ENCODE data around the gene NOP9.

The NOP9 gene

DNA sequence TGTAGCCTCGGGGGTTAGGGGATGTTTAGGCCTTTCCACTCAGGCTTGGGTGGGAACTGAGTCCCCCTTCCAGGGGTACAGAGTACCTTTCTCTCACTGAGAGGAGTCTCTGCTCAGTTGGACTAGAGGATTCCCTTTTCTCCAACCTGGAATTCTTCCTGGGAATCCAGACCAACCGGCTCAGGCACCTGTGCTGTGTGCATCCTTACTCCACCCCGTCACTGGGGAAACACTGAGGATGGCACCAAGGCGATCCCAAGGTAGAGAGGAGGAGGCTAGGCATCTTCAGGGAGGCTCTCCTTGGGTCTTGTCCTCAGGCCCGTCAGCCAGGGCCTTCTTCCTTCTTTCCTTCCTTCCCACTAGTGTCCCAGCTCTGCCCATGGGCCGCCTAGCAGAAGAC lies 35.8 kb upstream of the NOP9 start:
- Histone ChIP-seq H3K4me3 (ENCODE audit: low read length in 2 of 2) (no peak overlapping the region), H3K27me3 (ENCODE audit: control insufficient read depth in 2 of 2, insufficient read depth in 2 of 2, low read length in 2 of 2) (no peaks in the 10 kb centered on the region), H3K4me1 (ENCODE audit: control insufficient read depth in 2 of 2, insufficient read depth in 2 of 2, low read length in 2 of 2) (no peaks in the 10 kb centered on the region), H3K36me3 (ENCODE audit: control insufficient read depth in 2 of 2, insufficient read depth in 2 of 2, low read length in 2 of 2) (peaks cover 28% of the 10 kb centered on the region in 2 donors), H3K9me3 (ENCODE audit: control insufficient read depth in 2 of 2, low read length in 2 of 2) (no peaks in the 10 kb centered on the region), H3K9ac (ENCODE audit: low read depth in 1 of 2, low read length in 2 of 2) (no peak overlapping the region), H3K27ac (ENCODE audit: low read depth in 2 of 2, low read length in 2 of 2) (no peak overlapping the region)

DNA sequence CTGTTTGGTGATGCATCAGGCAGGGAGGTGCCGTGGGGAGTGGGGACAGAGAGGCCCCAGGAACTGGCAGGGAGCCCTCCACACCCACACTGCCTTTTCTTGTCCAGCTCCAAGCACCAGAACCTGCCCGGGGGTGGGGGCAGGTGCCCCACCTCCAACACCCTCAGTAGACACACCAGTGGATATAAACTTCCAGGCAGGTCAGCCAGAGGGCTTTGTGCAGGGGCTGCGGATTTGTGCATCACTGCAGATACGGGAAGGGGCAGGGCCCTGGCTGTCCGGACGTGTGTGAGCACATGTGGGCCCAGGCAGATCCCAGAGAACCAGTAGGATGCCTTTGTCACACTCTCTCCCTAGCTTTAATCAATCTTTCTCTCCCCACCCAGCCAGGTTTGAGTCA lies 35.4 kb upstream of the NOP9 start:
- Histone ChIP-seq H3K9me3 (ENCODE audit: control insufficient read depth in 2 of 2, low read length in 2 of 2) (no peaks in the 10 kb centered on the region), H3K9ac (ENCODE audit: low read depth in 1 of 2, low read length in 2 of 2) (no peak overlapping the region), H3K27ac (ENCODE audit: low read depth in 2 of 2, low read length in 2 of 2) (no peak overlapping the region), H3K4me3 (ENCODE audit: low read length in 2 of 2) (no peak overlapping the region), H3K27me3 (ENCODE audit: control insufficient read depth in 2 of 2, insufficient read depth in 2 of 2, low read length in 2 of 2) (no peaks in the 10 kb centered on the region), H3K36me3 (ENCODE audit: control insufficient read depth in 2 of 2, insufficient read depth in 2 of 2, low read length in 2 of 2) (peaks cover 32 to 33% of the 10 kb centered on the region in 2 donors), H3K4me1 (ENCODE audit: control insufficient read depth in 2 of 2, insufficient read depth in 2 of 2, low read length in 2 of 2) (no peaks in the 10 kb centered on the region)

DNA sequence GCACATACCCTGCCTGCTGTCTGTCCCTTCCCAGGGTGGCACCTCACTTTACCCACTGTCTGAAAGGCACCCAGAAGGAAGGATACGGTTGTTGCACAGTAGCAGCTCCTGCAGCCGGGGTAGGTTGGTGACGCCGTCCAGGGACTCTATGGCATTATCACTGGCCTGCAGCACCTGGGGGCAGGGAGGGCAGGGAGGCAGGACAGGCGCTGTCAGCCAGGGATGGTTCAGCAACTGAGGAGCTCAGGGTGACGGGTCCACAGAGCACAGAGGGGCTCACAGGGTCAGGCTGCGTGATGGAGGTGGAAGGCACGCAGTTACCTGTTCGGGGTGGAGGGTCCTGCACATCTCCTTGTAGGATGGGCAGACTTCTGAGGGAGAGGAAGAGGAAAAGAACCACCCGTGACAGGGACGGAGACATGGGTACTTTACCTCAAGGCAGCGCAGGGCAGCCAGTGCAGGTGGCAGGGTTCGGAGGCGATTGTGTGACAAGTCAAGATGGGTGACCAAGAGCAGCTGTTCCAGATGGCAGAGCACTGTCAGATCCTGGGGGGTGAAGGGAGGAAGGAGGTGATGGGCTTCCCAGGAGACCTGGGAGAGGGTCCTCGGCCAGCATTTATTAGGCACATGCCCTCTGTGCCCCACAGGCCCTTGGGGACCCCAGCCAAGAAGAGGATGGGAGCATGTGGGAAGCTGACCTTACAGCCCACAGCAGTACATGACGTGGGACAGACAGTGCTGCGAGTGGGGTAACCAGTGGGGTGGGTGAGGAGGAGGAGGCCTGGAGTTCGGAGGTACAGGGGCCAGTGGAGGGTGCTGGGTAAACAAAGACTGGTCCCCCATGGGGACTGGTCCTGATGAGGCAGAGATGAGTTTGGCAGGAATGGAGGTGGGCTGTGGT lies 33.1 kb upstream of the NOP9 start:
- Histone ChIP-seq H3K36me3 (ENCODE audit: control insufficient read depth in 2 of 2, insufficient read depth in 2 of 2, low read length in 2 of 2) (peaks cover 34% of the 10 kb centered on the region in 2 donors), H3K9me3 (ENCODE audit: control insufficient read depth in 2 of 2, low read length in 2 of 2) (no peaks in the 10 kb centered on the region), H3K9ac (ENCODE audit: low read depth in 1 of 2, low read length in 2 of 2) (no peak overlapping the region), H3K27ac (ENCODE audit: low read depth in 2 of 2, low read length in 2 of 2) (no peak overlapping the region), H3K4me3 (ENCODE audit: low read length in 2 of 2) (no peak overlapping the region), H3K27me3 (ENCODE audit: control insufficient read depth in 2 of 2, insufficient read depth in 2 of 2, low read length in 2 of 2) (no peaks in the 10 kb centered on the region), H3K4me1 (ENCODE audit: control insufficient read depth in 2 of 2, insufficient read depth in 2 of 2, low read length in 2 of 2) (peaks cover 3 to 5% of the 10 kb centered on the region in 2 donors)

DNA sequence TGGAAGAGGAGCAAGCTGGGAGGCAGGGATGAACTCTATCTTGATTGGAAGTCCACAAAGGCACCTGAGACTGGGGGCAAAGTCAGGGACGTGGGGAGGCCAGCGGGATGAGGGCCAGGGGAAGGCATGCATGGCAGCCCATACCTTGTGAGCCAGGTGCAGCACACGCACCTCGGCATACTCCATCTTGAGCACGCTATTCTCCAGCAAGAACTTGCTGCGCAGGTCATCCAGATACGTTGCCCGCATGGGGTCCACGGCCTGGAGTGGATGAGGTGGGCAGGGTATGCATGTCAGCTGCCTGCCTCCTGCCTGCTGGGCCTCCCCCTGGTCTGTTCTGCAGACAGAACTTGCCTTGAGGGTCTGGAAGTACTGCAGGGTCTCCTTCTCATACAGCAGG lies 32.1 kb upstream of the NOP9 start:
- Histone ChIP-seq H3K4me3 (ENCODE audit: low read length in 2 of 2) (no peak overlapping the region), H3K9ac (ENCODE audit: low read depth in 1 of 2, low read length in 2 of 2) (no peak overlapping the region), H3K27me3 (ENCODE audit: control insufficient read depth in 2 of 2, insufficient read depth in 2 of 2, low read length in 2 of 2) (no peaks in the 10 kb centered on the region), H3K36me3 (ENCODE audit: control insufficient read depth in 2 of 2, insufficient read depth in 2 of 2, low read length in 2 of 2) (peaks cover 34% of the 10 kb centered on the region in 2 donors), H3K27ac (ENCODE audit: low read depth in 2 of 2, low read length in 2 of 2) (no peak overlapping the region), H3K4me1 (ENCODE audit: control insufficient read depth in 2 of 2, insufficient read depth in 2 of 2, low read length in 2 of 2) (peaks cover 5 to 10% of the 10 kb centered on the region in 2 donors), H3K9me3 (ENCODE audit: control insufficient read depth in 2 of 2, low read length in 2 of 2) (no peaks in the 10 kb centered on the region)

DNA sequence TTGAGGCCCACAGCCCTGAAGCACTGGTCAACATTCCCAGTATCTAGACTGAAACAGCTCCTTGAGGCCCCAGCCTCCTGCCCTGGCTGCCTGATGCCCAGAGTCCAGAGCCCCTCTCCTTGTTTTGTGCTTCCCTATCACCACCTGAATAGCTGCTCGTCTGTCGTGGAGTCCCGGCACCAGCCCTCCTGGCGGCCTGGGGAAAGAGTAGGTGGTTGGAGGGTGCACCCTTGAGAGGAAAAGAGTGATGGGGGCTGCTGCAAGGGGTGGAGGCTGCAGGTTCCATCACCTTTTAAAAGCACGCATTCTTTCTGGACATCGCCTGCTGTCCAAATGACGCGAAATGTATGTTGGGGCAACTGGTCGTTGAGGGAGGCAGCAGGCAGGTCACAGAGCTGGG lies 31.4 kb upstream of the NOP9 start:
- H3K4me1 ChIP-seq (ENCODE audit: control insufficient read depth in 2 of 2, insufficient read depth in 2 of 2, low read length in 2 of 2): peaks cover 5 to 10% of the 10 kb centered on the region in 2 donors
- H3K27ac ChIP-seq (ENCODE audit: low read depth in 2 of 2, low read length in 2 of 2): no peak overlapping the region
- H3K36me3 ChIP-seq (ENCODE audit: control insufficient read depth in 2 of 2, insufficient read depth in 2 of 2, low read length in 2 of 2): peaks cover 34% of the 10 kb centered on the region in 2 donors
- no peaks in the 10 kb centered on the region for H3K27me3 ChIP-seq (ENCODE audit: control insufficient read depth in 2 of 2, insufficient read depth in 2 of 2, low read length in 2 of 2)
- H3K4me3 ChIP-seq (ENCODE audit: low read length in 2 of 2): no peak overlapping the region
- no peak overlapping the region for H3K9ac ChIP-seq (ENCODE audit: low read depth in 1 of 2, low read length in 2 of 2)
- H3K9me3 ChIP-seq (ENCODE audit: control insufficient read depth in 2 of 2, low read length in 2 of 2): no peaks in the 10 kb centered on the region

DNA sequence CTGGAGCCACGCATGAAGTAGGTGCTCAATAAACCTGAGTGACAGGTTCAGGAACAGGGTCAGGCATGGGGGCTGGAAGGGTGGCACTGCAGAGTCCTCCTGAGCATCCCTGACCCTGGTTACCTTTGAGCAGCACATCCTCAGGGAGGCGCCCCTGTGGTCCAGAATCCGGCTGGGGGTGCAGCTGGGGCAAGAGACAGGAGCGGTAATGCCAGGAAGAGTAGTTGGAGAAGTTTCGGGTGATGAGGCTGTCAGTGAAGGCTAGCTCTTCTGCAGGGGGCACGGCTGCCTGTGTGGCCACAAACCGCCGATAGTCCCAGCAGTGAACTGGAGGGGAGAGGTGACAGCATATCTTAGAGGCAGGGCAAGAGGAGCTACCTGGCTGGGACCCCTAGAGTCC lies 30.3 kb upstream of the NOP9 start:
- H3K9ac ChIP-seq (ENCODE audit: low read depth in 1 of 2, low read length in 2 of 2): no peak overlapping the region
- no peaks in the 10 kb centered on the region for H3K9me3 ChIP-seq (ENCODE audit: control insufficient read depth in 2 of 2, low read length in 2 of 2)
- peaks cover 34% of the 10 kb centered on the region in 2 donors for H3K36me3 ChIP-seq (ENCODE audit: control insufficient read depth in 2 of 2, insufficient read depth in 2 of 2, low read length in 2 of 2)
- no peak overlapping the region for H3K4me3 ChIP-seq (ENCODE audit: low read length in 2 of 2)
- peaks cover 5 to 10% of the 10 kb centered on the region in 2 donors for H3K4me1 ChIP-seq (ENCODE audit: control insufficient read depth in 2 of 2, insufficient read depth in 2 of 2, low read length in 2 of 2)
- H3K27me3 ChIP-seq (ENCODE audit: control insufficient read depth in 2 of 2, insufficient read depth in 2 of 2, low read length in 2 of 2): no peaks in the 10 kb centered on the region
- no peak overlapping the region for H3K27ac ChIP-seq (ENCODE audit: low read depth in 2 of 2, low read length in 2 of 2)

DNA sequence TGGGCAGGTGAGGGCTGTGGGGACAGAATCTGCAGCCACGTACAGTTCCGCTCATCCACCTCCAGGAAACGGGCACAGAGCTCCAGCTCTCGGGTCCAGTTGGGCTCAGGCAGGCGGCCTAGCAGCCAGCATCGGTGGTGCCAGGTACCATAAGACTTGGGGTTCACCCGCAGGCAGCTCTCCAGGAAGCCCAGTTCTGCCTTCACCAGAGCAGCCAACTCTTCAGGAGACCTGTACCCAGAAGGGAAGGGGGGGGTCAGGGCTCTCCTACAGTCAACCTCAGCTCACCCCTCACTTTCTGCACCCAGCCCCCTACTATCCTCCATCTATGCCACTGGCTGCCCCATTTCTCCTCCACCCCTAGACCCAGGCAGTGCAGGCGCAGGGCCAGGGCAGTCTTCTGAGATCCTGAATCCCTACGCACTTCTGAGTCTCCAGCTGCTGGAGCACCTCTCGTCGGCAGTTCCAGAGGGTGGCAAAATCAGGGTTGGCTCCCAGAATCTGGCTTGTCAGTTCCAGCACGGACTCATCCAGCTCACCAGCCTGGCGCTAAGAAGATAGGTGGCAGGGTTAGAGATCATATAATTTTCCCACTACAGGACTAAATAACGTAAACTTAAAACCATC lies 29.6 kb upstream of the NOP9 start:
- peaks cover 5 to 10% of the 10 kb centered on the region in 2 donors for H3K4me1 ChIP-seq (ENCODE audit: control insufficient read depth in 2 of 2, insufficient read depth in 2 of 2, low read length in 2 of 2)
- H3K27ac ChIP-seq (ENCODE audit: low read depth in 2 of 2, low read length in 2 of 2): no peak overlapping the region
- H3K27me3 ChIP-seq (ENCODE audit: control insufficient read depth in 2 of 2, insufficient read depth in 2 of 2, low read length in 2 of 2): no peaks in the 10 kb centered on the region
- peaks cover 29 to 34% of the 10 kb centered on the region in 2 donors for H3K36me3 ChIP-seq (ENCODE audit: control insufficient read depth in 2 of 2, insufficient read depth in 2 of 2, low read length in 2 of 2)
- no peak overlapping the region for H3K9ac ChIP-seq (ENCODE audit: low read depth in 1 of 2, low read length in 2 of 2)
- no peaks in the 10 kb centered on the region for H3K9me3 ChIP-seq (ENCODE audit: control insufficient read depth in 2 of 2, low read length in 2 of 2)
- no peak overlapping the region for H3K4me3 ChIP-seq (ENCODE audit: low read length in 2 of 2)

DNA sequence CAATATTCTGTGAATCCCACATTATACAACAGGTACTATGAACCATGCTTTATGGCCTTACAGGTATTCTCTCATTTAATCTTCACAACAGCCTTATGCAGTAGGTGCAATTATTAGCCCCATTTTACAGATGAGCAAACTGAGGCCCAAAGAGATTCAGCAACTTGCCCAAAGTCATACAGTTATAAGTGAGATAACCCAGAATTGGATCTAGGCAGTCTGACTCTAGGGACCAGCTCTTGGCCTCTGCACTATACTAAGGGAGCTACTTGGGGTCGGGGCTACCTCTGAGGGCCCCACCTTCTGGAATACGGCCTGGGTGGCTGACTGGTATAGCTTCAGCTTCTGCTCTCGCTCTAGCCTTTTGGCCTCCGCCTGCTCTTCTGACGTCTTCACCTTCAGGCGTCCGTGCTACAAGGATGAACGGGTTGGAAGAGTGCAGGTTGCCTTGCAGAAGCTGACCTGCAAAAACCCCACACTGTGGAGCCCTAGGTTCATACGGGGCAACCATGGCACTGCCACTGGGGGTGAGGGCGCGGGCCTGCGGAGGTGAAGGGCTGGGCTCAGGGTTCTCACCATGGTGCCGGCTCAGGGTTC lies 29.0 kb upstream of the NOP9 start:
- H3K36me3 ChIP-seq (ENCODE audit: control insufficient read depth in 2 of 2, insufficient read depth in 2 of 2, low read length in 2 of 2): peaks cover 28 to 32% of the 10 kb centered on the region in 2 donors
- peak overlapping the region; percentile 95 to 97 for H3K9ac ChIP-seq (ENCODE audit: low read depth in 1 of 2, low read length in 2 of 2)
- no peaks in the 10 kb centered on the region for H3K9me3 ChIP-seq (ENCODE audit: control insufficient read depth in 2 of 2, low read length in 2 of 2)
- H3K27ac ChIP-seq (ENCODE audit: low read depth in 2 of 2, low read length in 2 of 2): peak overlapping the region; percentile 97 to 98
- H3K27me3 ChIP-seq (ENCODE audit: control insufficient read depth in 2 of 2, insufficient read depth in 2 of 2, low read length in 2 of 2): no peaks in the 10 kb centered on the region
- peaks cover 5 to 10% of the 10 kb centered on the region in 2 donors for H3K4me1 ChIP-seq (ENCODE audit: control insufficient read depth in 2 of 2, insufficient read depth in 2 of 2, low read length in 2 of 2)
- peak overlapping the region; percentile 95 to 98 for H3K4me3 ChIP-seq (ENCODE audit: low read length in 2 of 2)

DNA sequence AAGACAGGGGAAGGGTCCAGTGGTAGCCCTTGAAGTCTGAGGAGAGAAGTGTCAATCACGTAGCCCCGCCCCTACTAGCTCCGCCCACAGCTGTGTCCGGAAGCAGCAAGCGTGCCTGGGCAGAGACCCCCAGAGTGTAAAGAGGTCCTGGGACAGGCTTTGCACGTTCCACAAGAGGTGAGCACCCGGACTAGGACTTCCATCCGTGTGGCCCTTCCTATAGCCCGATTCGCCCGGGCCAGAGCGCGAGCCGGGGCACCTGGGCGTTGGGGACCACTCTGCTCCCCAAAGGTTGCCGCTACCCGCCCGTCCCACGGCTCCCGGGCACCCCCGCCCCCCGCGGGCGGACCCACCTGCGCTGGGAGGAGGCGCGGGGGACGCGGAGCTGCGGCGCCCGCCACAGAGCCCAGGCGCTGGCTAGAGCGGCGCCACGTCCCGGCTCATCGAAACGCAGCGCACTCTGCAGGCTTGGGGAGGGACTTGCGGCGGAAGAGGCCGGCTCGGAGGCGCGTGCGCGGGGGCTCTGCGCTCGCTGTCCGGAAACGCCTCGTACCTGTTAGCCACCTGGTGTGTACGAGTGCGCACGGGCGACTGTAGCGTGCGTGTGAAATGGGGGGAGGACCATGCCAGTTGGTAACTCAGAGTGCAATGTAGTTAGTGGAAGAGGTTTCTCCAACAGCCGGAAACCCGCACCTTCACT lies 28.4 kb upstream of the NOP9 start, which contains the start of gene RABGGTA:
Gene RABGGTA (minus strand): TSS at position 464 of the 700 bp plus-strand sequence. CDS start 482 bp downstream, outside the sequence.
- Histone ChIP-seq H3K36me3 (ENCODE audit: control insufficient read depth in 2 of 2, insufficient read depth in 2 of 2, low read length in 2 of 2) (peaks cover 23 to 26% of the 10 kb centered on the region in 2 donors), H3K4me1 (ENCODE audit: control insufficient read depth in 2 of 2, insufficient read depth in 2 of 2, low read length in 2 of 2) (peaks cover 5 to 10% of the 10 kb centered on the region in 2 donors), H3K4me3 (ENCODE audit: low read length in 2 of 2) (peak within 1 kb of the TSS; percentile 95 to 98), H3K9ac (ENCODE audit: low read depth in 1 of 2, low read length in 2 of 2) (peak within 1 kb of the TSS; percentile 95 to 97), H3K9me3 (ENCODE audit: control insufficient read depth in 2 of 2, low read length in 2 of 2) (no peaks in the 10 kb centered on the region), H3K27me3 (ENCODE audit: control insufficient read depth in 2 of 2, insufficient read depth in 2 of 2, low read length in 2 of 2) (no peaks in the 10 kb centered on the region), H3K27ac (ENCODE audit: low read depth in 2 of 2, low read length in 2 of 2) (peak within 1 kb of the TSS; percentile 97 to 98)

Measured in mucosa of rectum (tissue), 2 donors.